ENCODE measurements around the gene TREML1. TPM values are rescaled to one million over a fixed set of nuclear protein-coding genes. Genes with fewer than 3 reads are reported as not detected.

Gene TREML1
- total and polyA plus RNA-seq, 9 of the 15 experiments (the other 6 are each of a cell fraction or from before 2014, with no cell fraction given), result not detected

DNA sequence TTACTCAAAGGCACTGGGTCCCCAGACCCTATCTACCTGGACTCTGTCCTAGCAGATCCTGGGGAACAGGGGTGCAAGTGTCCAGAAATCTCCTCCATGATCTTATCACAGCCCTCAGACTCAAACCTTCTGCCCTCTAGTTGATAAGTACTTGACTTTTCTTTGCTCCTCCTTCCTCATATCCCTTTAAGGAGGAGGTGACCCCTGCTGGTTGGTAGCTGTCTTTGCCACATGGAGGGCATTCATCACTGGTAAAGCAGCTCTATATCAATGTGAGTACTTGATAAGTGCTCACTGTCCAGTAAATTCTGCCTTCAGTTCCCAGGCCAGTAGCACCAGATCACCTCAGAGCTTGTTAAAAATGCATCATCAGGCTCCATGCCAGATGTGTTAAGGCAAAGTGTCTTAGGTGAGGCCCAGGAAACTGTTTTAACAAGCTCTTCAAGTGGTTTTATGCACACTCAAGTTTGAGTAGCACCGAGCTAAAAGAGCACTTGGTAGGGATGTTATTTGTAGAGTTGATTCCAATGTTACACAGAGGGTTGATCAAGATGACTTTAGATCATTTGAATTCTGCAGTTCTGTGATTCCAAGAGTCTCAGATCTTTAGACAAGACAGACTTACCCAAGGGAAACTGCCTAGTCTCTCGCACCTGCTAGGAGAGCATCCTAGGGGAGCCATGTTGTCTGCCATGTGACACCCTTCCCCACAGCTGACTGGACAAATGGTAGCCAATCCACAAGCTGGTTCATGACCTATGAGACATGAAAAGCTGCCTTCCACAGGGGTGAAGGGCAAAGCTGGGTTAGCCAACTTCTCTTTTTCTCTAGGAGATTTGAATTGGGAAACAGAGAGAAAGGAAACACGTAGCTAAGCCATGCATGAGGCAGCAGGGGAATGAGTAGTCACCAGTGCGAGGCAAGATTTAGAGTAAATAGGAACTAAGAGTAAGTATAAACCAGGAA lies 28.2 kb upstream of the TREML1 start:
- no peak overlapping the region for H3K9ac ChIP-seq (ENCODE audit: insufficient read depth in 1 of 2, low read depth in 2 of 2, low read length in 2 of 2)
- H3K4me2 ChIP-seq (ENCODE audit: insufficient read depth, low read length), result no peak overlapping the region
- no peaks in the 10 kb centered on the region for H3K36me3 ChIP-seq (ENCODE audit: control insufficient read depth, insufficient read depth, low read length)
- H3K4me3 ChIP-seq, result no peak overlapping the region
- no peaks in the 10 kb centered on the region; the same call in 1 of the 2 replicates for H4K20me1 ChIP-seq (replicated peaks; ENCODE audit: control insufficient read depth, insufficient read depth, low read length)
- no peak overlapping the region for H2AFZ ChIP-seq (ENCODE audit: low read depth, low read length)
- FAIRE-seq (peak; percentile 88), DNase-seq (ENCODE audit: extremely low read depth in 1 of 4, low spot score in 3 of 4) (peak; percentile 62 to 72 (median 67)), ATAC-seq (peak; percentile 91)
- H3K79me2 ChIP-seq (ENCODE audit: control insufficient read depth, insufficient read depth, low read length), result no peaks in the 10 kb centered on the region
- WGBS (ENCODE audit: insufficient coverage, low coverage, missing lambda C conversion rate), result 4% methylated on average over 4 of the region's 4 CpGs
- intact Hi-C loops (cut with micrococcal nuclease) (loop anchor here (5.0 kb wide), 1 partner anchor 90 kb away; no protein-coding TSS in a partner anchor), in situ Hi-C loops (cut with MboI) (no loop called here)
- peaks cover 4 to 25% of the 10 kb centered on the region in 2 experiments; a peak in 4 of 5 replicates for H3K27me3 ChIP-seq (ENCODE audit: control insufficient read depth in 2 of 2, insufficient read depth in 2 of 2, low read length in 2 of 2)
- CTCF ChIA-PET (ENCODE audit: low intra/inter-chr PET ratio), result interaction anchor here (0.6 kb wide), 1 partner anchor 221 kb away, joined by 3 read pairs; no protein-coding TSS in a partner anchor
- POLR2A ChIA-PET, result interaction anchor here (0.8 to 1.7 kb wide), 5 partner anchors 12 to 26 kb away, joined by 3 to 9 read pairs (median 3); no protein-coding TSS in a partner anchor
- H3K27ac ChIP-seq (ENCODE audit: extremely low read depth, low read depth, low read length), result no peak overlapping the region
- H3K4me1 ChIP-seq (replicated peaks in 1 of 2; ENCODE audit: control insufficient read depth in 2 of 2, insufficient read depth in 2 of 2, low read length in 2 of 2), result peaks cover 0 to 4% of the 10 kb centered on the region in 2 experiments; a peak in 3 of 5 replicates
- no peaks in the 10 kb centered on the region for H3K9me1 ChIP-seq (ENCODE audit: control insufficient read depth, insufficient read depth, low read length)
- no peaks in the 10 kb centered on the region for H3K9me3 ChIP-seq (replicated peaks; ENCODE audit: control insufficient read depth, insufficient read depth, low read depth, low read length)
- no TSS peak for BruUV-seq (replicated peaks)
- TF ChIP-seq, protein P1, sequence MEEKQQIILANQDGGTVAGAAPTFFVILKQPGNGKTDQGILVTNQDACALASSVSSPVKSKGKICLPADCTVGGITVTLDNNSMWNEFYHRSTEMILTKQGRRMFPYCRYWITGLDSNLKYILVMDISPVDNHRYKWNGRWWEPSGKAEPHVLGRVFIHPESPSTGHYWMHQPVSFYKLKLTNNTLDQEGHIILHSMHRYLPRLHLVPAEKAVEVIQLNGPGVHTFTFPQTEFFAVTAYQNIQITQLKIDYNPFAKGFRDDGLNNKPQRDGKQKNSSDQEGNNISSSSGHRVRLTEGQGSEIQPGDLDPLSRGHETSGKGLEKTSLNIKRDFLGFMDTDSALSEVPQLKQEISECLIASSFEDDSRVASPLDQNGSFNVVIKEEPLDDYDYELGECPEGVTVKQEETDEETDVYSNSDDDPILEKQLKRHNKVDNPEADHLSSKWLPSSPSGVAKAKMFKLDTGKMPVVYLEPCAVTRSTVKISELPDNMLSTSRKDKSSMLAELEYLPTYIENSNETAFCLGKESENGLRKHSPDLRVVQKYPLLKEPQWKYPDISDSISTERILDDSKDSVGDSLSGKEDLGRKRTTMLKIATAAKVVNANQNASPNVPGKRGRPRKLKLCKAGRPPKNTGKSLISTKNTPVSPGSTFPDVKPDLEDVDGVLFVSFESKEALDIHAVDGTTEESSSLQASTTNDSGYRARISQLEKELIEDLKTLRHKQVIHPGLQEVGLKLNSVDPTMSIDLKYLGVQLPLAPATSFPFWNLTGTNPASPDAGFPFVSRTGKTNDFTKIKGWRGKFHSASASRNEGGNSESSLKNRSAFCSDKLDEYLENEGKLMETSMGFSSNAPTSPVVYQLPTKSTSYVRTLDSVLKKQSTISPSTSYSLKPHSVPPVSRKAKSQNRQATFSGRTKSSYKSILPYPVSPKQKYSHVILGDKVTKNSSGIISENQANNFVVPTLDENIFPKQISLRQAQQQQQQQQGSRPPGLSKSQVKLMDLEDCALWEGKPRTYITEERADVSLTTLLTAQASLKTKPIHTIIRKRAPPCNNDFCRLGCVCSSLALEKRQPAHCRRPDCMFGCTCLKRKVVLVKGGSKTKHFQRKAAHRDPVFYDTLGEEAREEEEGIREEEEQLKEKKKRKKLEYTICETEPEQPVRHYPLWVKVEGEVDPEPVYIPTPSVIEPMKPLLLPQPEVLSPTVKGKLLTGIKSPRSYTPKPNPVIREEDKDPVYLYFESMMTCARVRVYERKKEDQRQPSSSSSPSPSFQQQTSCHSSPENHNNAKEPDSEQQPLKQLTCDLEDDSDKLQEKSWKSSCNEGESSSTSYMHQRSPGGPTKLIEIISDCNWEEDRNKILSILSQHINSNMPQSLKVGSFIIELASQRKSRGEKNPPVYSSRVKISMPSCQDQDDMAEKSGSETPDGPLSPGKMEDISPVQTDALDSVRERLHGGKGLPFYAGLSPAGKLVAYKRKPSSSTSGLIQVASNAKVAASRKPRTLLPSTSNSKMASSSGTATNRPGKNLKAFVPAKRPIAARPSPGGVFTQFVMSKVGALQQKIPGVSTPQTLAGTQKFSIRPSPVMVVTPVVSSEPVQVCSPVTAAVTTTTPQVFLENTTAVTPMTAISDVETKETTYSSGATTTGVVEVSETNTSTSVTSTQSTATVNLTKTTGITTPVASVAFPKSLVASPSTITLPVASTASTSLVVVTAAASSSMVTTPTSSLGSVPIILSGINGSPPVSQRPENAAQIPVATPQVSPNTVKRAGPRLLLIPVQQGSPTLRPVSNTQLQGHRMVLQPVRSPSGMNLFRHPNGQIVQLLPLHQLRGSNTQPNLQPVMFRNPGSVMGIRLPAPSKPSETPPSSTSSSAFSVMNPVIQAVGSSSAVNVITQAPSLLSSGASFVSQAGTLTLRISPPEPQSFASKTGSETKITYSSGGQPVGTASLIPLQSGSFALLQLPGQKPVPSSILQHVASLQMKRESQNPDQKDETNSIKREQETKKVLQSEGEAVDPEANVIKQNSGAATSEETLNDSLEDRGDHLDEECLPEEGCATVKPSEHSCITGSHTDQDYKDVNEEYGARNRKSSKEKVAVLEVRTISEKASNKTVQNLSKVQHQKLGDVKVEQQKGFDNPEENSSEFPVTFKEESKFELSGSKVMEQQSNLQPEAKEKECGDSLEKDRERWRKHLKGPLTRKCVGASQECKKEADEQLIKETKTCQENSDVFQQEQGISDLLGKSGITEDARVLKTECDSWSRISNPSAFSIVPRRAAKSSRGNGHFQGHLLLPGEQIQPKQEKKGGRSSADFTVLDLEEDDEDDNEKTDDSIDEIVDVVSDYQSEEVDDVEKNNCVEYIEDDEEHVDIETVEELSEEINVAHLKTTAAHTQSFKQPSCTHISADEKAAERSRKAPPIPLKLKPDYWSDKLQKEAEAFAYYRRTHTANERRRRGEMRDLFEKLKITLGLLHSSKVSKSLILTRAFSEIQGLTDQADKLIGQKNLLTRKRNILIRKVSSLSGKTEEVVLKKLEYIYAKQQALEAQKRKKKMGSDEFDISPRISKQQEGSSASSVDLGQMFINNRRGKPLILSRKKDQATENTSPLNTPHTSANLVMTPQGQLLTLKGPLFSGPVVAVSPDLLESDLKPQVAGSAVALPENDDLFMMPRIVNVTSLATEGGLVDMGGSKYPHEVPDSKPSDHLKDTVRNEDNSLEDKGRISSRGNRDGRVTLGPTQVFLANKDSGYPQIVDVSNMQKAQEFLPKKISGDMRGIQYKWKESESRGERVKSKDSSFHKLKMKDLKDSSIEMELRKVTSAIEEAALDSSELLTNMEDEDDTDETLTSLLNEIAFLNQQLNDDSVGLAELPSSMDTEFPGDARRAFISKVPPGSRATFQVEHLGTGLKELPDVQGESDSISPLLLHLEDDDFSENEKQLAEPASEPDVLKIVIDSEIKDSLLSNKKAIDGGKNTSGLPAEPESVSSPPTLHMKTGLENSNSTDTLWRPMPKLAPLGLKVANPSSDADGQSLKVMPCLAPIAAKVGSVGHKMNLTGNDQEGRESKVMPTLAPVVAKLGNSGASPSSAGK (IDR thresholded peaks at IDR 0.05), result peak; percentile 29; the same call in 1 of the 2 replicates
- TF ChIP-seq MYC (IDR thresholded peaks at IDR 0.05; ENCODE audit: low read depth, low read length) (peak; percentile 67; the same call in 1 of the 2 replicates), MYC (CRISPR knock-in tag; IDR thresholded peaks at IDR 0.05; ENCODE audit: borderline replicate concordance, low read depth) (no peak), ZNF384 (IDR thresholded peaks at IDR 0.05; ENCODE audit: low read depth, low read length) (no peak)

Measured in K562 (cell line).